Hepatocyte (in vitro differentiated cells): ENCODE results near the gene NUCB1.
"Not testable (repeated sequence)": the region's sequence is repeated elsewhere in the genome, so short reads cannot be mapped to it uniquely, and the experiment has no call there.

ENCODE experiments used
- EZH2 ChIP-seq: fragments of 200-600 bp; sonication (generic); IDR thresholded peaks from 2 replicates; pipeline ENCODE4 v1.6.1; 2016; ENCODE audit warnings: antibody characterized with exemption, mild to moderate bottlenecking, borderline replicate concordance
- TF ChIP-seq, protein P1 (sequence below): fragments of 200-600 bp; sonication (generic); IDR thresholded peaks from 2 replicates; pipeline ENCODE4 v1.5.1; 2016; ENCODE audit warnings: antibody characterized with exemption, mild to moderate bottlenecking; ENCODE audit not compliant: poor library complexity

DNA sequence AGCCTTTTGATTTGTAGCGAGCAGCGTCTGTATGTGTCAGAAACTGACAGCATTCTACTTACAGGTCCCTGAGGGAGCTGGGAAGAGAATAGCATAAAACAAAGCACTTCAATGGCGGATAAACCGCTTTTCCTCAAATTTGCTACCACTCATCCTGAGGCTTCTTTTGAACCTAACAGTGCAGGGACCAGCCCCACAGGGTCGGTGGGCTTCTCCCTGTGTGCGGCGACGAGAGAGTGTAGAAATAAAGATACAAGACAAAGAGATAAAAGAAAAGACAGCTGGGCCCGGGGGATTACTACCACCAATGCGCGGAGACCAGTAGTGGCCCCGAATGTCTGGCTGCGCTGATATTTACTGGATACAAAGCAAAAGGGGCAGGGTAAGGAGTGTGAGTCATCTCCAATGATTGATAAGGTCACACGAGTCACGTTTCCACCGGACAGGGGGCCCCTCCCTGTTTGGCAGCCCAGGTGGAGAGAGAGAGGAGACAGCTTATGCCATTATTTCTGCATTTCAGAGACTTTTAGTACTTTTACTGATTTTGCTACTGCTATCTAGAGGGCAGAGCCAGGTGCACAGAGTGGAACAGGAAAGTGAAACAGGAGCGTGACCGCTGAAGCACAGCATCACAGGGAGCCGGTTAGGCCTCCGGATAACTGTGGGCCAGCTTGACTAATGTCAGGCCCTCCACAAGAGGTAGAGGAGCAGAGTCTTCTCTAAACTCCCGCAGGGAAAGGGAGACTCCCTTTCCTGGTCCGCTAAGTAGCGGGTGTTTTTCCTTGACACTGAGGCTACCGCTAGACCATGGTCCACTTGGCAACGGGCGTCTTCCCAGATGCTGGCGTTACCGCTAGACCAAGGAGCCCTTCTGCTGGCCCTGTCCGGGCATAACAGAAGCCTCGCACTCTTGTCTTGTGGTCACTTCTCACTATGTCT lies 23.8 kb upstream of the NUCB1 start:
- TF ChIP-seq, protein P1, sequence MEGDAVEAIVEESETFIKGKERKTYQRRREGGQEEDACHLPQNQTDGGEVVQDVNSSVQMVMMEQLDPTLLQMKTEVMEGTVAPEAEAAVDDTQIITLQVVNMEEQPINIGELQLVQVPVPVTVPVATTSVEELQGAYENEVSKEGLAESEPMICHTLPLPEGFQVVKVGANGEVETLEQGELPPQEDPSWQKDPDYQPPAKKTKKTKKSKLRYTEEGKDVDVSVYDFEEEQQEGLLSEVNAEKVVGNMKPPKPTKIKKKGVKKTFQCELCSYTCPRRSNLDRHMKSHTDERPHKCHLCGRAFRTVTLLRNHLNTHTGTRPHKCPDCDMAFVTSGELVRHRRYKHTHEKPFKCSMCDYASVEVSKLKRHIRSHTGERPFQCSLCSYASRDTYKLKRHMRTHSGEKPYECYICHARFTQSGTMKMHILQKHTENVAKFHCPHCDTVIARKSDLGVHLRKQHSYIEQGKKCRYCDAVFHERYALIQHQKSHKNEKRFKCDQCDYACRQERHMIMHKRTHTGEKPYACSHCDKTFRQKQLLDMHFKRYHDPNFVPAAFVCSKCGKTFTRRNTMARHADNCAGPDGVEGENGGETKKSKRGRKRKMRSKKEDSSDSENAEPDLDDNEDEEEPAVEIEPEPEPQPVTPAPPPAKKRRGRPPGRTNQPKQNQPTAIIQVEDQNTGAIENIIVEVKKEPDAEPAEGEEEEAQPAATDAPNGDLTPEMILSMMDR: not testable (repeated sequence)
- not testable (repeated sequence) for TF ChIP-seq EZH2
